ENCODE measurements around the gene SPTB.

The SPTB gene

DNA sequence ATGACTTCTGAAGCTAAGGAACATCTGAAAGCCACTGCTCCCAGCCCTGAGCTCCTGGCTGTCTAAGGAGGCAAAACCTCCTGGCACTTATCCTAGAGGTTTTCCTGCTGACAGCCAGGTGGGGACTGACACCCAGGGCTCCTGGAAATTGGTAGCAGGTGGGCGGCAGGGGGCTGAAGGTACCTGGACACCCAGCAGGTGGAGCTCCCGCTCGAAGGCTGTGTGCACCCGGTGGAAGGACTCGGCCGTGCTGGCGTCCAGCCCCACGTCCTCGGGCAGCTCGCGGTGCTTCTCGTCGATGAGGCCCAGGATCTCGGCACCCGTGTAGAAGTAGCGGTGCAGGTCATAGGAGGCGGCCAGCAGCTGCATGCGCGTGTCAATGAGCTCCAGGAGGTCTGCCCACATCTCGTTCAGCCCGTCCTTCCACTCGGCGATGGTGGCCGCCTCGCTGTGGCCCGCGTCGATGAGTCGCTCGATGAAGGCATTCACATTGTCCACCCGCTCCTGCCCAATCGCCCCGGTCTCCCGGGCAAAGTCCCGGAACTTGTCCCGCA lies 107.2 kb downstream of the SPTB start:
- TF ChIP-seq, protein P1, sequence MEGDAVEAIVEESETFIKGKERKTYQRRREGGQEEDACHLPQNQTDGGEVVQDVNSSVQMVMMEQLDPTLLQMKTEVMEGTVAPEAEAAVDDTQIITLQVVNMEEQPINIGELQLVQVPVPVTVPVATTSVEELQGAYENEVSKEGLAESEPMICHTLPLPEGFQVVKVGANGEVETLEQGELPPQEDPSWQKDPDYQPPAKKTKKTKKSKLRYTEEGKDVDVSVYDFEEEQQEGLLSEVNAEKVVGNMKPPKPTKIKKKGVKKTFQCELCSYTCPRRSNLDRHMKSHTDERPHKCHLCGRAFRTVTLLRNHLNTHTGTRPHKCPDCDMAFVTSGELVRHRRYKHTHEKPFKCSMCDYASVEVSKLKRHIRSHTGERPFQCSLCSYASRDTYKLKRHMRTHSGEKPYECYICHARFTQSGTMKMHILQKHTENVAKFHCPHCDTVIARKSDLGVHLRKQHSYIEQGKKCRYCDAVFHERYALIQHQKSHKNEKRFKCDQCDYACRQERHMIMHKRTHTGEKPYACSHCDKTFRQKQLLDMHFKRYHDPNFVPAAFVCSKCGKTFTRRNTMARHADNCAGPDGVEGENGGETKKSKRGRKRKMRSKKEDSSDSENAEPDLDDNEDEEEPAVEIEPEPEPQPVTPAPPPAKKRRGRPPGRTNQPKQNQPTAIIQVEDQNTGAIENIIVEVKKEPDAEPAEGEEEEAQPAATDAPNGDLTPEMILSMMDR (IDR thresholded peaks at IDR 0.05; ENCODE audit: low read depth, low read length) = no peak
- no peak for DNase-seq
- H3K9me3 ChIP-seq = no peaks in the 10 kb centered on the region; the same call in none of the 2 replicates
- H3K4me3 ChIP-seq (ENCODE audit: low read depth, low read length) = no peak overlapping the region
- H3K27me3 ChIP-seq = no peaks in the 10 kb centered on the region
- H3K4me1 ChIP-seq = no peaks in the 10 kb centered on the region
- H3K36me3 ChIP-seq = no peaks in the 10 kb centered on the region

DNA sequence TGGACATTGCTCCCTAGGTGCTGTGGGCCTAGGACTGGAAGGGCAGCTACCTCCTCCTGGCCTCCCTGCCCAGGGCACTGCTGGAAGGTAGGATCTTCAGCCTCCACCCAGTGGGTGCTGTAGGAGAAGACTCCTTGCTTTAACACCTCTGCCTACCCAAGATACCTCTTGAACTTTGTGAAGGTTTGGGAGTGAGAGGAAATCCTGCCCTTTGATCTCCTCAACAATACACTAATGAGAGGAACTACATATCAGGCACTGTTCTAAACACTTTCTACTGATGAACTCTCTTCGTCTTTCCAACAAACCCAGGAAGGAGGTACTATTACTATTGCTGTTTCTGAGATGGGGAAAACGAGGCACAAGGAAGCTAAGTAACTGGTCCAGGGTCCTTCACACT lies 108.5 kb downstream of the SPTB start:
- Histone ChIP-seq H3K36me3 (no peaks in the 10 kb centered on the region), H3K4me3 (ENCODE audit: low read depth, low read length) (no peak overlapping the region), H3K9me3 (no peaks in the 10 kb centered on the region; the same call in none of the 2 replicates), H3K27me3 (no peaks in the 10 kb centered on the region), H3K4me1 (no peaks in the 10 kb centered on the region)
- no peak for DNase-seq
- TF ChIP-seq, protein P1 (IDR thresholded peaks at IDR 0.05; ENCODE audit: low read depth, low read length) = no peak

DNA sequence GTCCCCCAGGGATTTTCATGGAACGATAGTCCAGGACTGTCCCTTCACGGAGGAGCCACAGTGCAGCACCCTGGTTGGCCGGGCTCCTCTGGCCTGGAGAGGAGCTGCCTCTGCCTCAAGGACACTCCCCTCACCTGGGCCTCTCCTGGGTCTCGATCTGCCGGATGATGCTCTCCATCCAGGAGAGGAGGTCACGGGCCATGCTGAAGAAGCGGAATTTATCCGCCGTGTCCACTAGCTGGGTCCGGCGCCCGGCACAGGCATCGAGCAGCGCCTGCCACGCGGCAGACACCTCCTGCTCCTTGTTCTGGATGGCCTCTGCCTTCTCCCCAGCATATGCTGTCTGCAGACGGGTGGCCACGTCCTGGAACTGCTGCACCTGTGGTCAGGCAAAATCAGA lies 109.0 kb downstream of the SPTB start:
- no peak for DNase-seq
- TF ChIP-seq, protein P1 (IDR thresholded peaks at IDR 0.05; ENCODE audit: low read depth, low read length) = no peak
- no peaks in the 10 kb centered on the region for H3K27me3 ChIP-seq
- no peaks in the 10 kb centered on the region for H3K36me3 ChIP-seq
- no peak overlapping the region for H3K4me3 ChIP-seq (ENCODE audit: low read depth, low read length)
- no peaks in the 10 kb centered on the region; the same call in none of the 2 replicates for H3K9me3 ChIP-seq
- no peaks in the 10 kb centered on the region for H3K4me1 ChIP-seq

DNA sequence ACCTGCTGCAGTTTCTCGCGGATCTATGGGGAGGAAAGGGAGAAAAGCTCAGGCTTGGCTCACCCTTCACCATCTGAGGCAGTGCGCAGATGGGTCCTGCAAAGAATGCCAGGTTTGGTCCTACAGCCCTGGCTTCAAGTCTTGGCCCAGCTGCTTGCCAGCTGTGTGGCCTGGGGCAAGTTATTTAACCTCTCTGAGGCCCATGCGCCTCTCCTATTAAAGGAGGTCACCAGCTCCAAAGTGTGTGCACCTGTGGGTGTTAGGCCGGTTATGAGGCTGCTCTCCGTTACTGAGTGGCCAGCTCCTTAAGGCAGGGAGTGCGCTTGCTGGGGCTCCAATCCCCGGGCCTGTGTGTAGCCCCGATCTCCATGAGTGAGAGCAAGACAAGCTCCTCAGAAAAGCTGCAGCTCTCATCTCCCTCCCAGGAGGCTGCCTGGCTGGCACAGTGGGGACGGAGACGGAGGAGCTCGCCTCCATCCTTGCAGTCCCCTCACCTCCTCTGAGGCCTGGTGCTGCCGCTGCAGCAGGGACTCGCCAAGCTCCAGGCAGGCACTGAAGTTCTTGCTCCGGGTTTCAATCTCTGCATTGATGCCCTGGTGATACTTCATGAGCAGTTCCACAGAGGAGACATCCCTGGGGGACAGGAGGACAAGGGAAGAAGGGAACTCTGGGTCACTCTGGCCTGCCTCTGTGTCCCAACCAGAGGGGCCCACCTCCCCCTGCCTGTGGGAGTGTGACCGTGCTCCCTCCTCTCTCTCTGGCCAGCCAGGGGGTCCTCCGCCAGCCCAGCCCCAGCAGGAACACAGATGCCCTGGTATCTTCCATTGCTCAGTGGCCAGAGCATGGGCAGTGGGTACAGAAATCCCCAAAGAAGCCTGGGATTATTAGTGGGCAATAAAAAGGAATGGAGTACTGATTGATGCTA lies 110.3 kb downstream of the SPTB start:
- Histone ChIP-seq H3K36me3 (no peaks in the 10 kb centered on the region), H3K4me1 (peaks cover 3% of the 10 kb centered on the region), H3K27me3 (no peaks in the 10 kb centered on the region), H3K9me3 (no peaks in the 10 kb centered on the region; the same call in 1 of the 2 replicates), H3K4me3 (ENCODE audit: low read depth, low read length) (no peak overlapping the region)
- TF ChIP-seq, protein P1 (IDR thresholded peaks at IDR 0.05; ENCODE audit: low read depth, low read length) = no peak
- no peak for DNase-seq

DNA sequence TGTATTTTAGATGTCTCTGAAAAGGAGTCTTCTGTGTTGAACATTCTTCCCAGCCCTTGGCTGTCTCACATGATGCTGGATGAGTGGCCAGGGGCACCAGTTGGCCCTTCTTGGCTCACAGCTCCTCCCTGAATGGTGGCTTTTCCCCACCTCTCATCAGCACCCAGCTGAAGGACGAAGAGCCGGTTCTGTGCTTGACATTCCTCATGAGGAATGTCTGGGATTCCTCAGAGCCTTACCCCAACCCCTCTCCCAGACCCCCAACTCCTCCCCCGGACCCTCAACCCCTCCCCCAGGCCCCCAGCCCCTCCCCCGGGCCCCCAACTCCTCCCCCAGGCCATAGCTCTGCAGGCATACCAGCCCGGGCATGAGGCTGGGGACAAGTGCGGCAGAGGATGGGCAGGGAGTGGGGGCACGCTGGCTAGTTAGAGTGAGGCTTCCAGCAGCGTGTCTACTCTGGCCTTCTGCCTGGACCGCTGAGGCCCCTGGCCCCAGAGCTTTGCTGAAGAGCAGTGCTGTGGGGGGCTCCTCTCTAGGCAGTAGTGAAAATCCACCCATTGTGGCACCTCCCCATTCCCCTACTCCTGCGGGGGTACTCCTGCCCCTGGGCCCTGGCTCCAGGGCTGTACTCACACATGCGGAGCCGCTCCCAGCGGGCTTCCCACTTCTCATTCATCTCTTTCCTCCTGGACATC lies 111.2 kb downstream of the SPTB start:
- no peak for DNase-seq
- H3K4me1 ChIP-seq = peaks cover 11% of the 10 kb centered on the region
- H3K4me3 ChIP-seq (ENCODE audit: low read depth, low read length) = no peak overlapping the region
- no peaks in the 10 kb centered on the region for H3K36me3 ChIP-seq
- H3K27me3 ChIP-seq = no peaks in the 10 kb centered on the region
- TF ChIP-seq, protein P1 (IDR thresholded peaks at IDR 0.05; ENCODE audit: low read depth, low read length) = no peak
- no peaks in the 10 kb centered on the region for H3K9me3 ChIP-seq

All from BE2C (cell line).